Renal cortex interstitium (tissue), 11 donors: ENCODE measurements around the gene LSR. TPM values are rescaled to one million over a fixed set of nuclear protein-coding genes. Genes with fewer than 3 reads are reported as not detected.

ENCODE experiments used
- DNase-seq, 11 donors: peaks; one replicate each; pipeline ENCODE4 v3.0.0-alpha.2; 2013; ENCODE audit warnings: low read depth in 9 of 11, low spot score in 4 of 11; ENCODE audit errors: extremely low read depth in 1 of 11
- polyA plus RNA-seq, 3 donors: library from polyadenylated mRNA; unstranded; fragments of 120-200 nt; gene quantifications; one replicate each; pipeline ENCODE4 v1.2.1, GENCODE V29; 2013; ENCODE audit not compliant: insufficient read length in 3 of 3

The LSR gene
- polyA plus RNA-seq, 3 donors: 46.4 to 62.4 (median 60.5) TPM

GRCh38 chr19:35306473-35307246 lies 57.9 kb downstream of the LSR start:
- no peak for DNase-seq

- DNase-seq: no peak
Measured at GRCh38 chr19:35307931-35308330, 59.1 kb downstream of the LSR start.

GRCh38 chr19:35308910-35309309 lies 60.1 kb downstream of the LSR start:
- DNase-seq: no peak

GRCh38 chr19:35309481-35310279 lies 60.9 kb downstream of the LSR start:
- peak; percentile 45 to 86 (median 74) for DNase-seq

GRCh38 chr19:35310331-35310730 lies 61.5 kb downstream of the LSR start:
- DNase-seq: no peak

GRCh38 chr19:35310811-35311465 lies 62.1 kb downstream of the LSR start:
- DNase-seq: no peak

GRCh38 chr19:35311901-35312665 lies 63.3 kb downstream of the LSR start:
- DNase-seq: no peak

- no peak for DNase-seq
Measured at GRCh38 chr19:35313587-35313986, 64.8 kb downstream of the LSR start.

GRCh38 chr19:35314031-35314430 lies 65.2 kb downstream of the LSR start:
- no peak for DNase-seq

GRCh38 chr19:35314858-35315470 lies 66.2 kb downstream of the LSR start:
- DNase-seq: no peak

- DNase-seq: no peak
Measured at GRCh38 chr19:35315883-35316282, 67.1 kb downstream of the LSR start.

- no peak for DNase-seq
Measured at GRCh38 chr19:35316560-35316959, 67.8 kb downstream of the LSR start.

Other genes starting within 250 kb of the LSR start
- gene GRAMD1A, start 248.7 kb upstream of the LSR start, polyA plus RNA-seq: 10 to 100 TPM; 48.1 to 77.3 (median 59.5) TPM
- gene SCN1B, start 218.5 kb upstream of the LSR start, polyA plus RNA-seq: 1 to 10 TPM in 2 of 3 donors, under 1 TPM in 1; 0.88 to 2.0 (median 1.3) TPM
- gene HPN, start 207.3 kb upstream of the LSR start, polyA plus RNA-seq: 100 to 1,000 TPM in 2 of 3 donors, 10 to 100 TPM in 1; 88.8 to 142 (median 117) TPM
- 10 to 100 TPM; 11.7 to 16.6 (median 12.0) TPM for gene FXYD3, start 133.2 kb upstream of the LSR start, polyA plus RNA-seq
- 1 to 10 TPM; 2.0 to 2.5 (median 2.4) TPM for gene LGI4, start 113.9 kb upstream of the LSR start, polyA plus RNA-seq
- gene FXYD1, start 110.2 kb upstream of the LSR start, polyA plus RNA-seq: 10 to 100 TPM; 22.3 to 27.3 (median 25.7) TPM
- under 1 TPM; 0.53 to 0.93 (median 0.86) TPM for gene FXYD7, start 105.7 kb upstream of the LSR start, polyA plus RNA-seq
- 10 to 100 TPM; 19.4 to 29.2 (median 22.0) TPM for gene FXYD5, start 94.3 kb upstream of the LSR start, polyA plus RNA-seq
- not detected for gene FAM187B, start 20.3 kb upstream of the LSR start, polyA plus RNA-seq
- gene USF2, start 20.0 kb downstream of the LSR start, polyA plus RNA-seq: 100 to 1,000 TPM; 158 to 185 (median 181) TPM
- under 1 TPM; 0.27 to 0.44 (median 0.29) TPM for gene HAMP, start 33.5 kb downstream of the LSR start, polyA plus RNA-seq
- 1 to 10 TPM; 2.4 to 5.2 (median 4.8) TPM for gene MAG, start 43.2 kb downstream of the LSR start, polyA plus RNA-seq
- 10 to 100 TPM; 10.7 to 16.5 (median 12.5) TPM for gene CD22, start 80.2 kb downstream of the LSR start, polyA plus RNA-seq
- under 1 TPM; 0.25 to 0.53 (median 0.52) TPM for gene FFAR1, start 98.9 kb downstream of the LSR start, polyA plus RNA-seq
- under 1 TPM; 0.11 to 0.20 (median 0.17) TPM for gene FFAR3, start 109.5 kb downstream of the LSR start, polyA plus RNA-seq
- gene GPR42, start 122.1 kb downstream of the LSR start, polyA plus RNA-seq: not detected
- under 1 TPM; 0.32 to 0.84 (median 0.55) TPM for gene FFAR2, start 199.3 kb downstream of the LSR start, polyA plus RNA-seq
- gene KRTDAP, start 241.5 kb downstream of the LSR start, polyA plus RNA-seq: 1 to 10 TPM in 2 of 3 donors, under 1 TPM in 1; 0.40 to 1.5 (median 1.1) TPM